Keratinocyte (primary cell): ENCODE measurements around the gene MRPL27. TPM values are rescaled to one million over a fixed set of nuclear protein-coding genes. Genes with fewer than 3 reads are reported as not detected.

Experiments
- DNase-seq: peaks from one replicate; pipeline ENCODE4 v3.0.0-alpha.2; 2011; ENCODE audit warnings: low read depth, missing footprints, low spot score
- FAIRE-seq: peaks from 2 replicates; lab custom pipeline; 2011; peaks lifted over from hg19 to GRCh38; lab: Jason Lieb, UNC
- H2AFZ ChIP-seq: 2 replicates; pipeline ENCODE4 v1.6.0; 2012; ENCODE audit warnings: low read length, control low read depth, inconsistent platforms; ENCODE audit not compliant: control insufficient read depth
- H3K27ac ChIP-seq: 2 replicates; pipeline ENCODE4 v1.5.1; 2011; ENCODE audit warnings: low read length; ENCODE audit not compliant: control insufficient read depth, insufficient read depth
- H3K27me3 ChIP-seq: 3 replicates; pipeline ENCODE4 v1.6.0; 2011; ENCODE audit warnings: low read length; ENCODE audit not compliant: control insufficient read depth, insufficient read depth; ENCODE audit errors: extremely low read depth
- H3K36me3 ChIP-seq, 2 experiments: 2 replicates in 1 of 2; 3 replicates in 1 of 2; pipeline ENCODE4 v1.5.1; 2011; ENCODE audit warnings: low read length in 2 of 2, mild to moderate bottlenecking in 1 of 2; ENCODE audit not compliant: control insufficient read depth in 2 of 2, insufficient read depth in 2 of 2; ENCODE audit errors: extremely low read depth in 1 of 2
- H3K4me1 ChIP-seq: 3 replicates; pipeline ENCODE4 v1.5.1; 2011; ENCODE audit warnings: low read length; ENCODE audit not compliant: control insufficient read depth, insufficient read depth; ENCODE audit errors: extremely low read depth
- H3K4me2 ChIP-seq: 3 replicates; pipeline ENCODE4 v1.6.0; 2011; ENCODE audit warnings: low read depth, low read length; ENCODE audit not compliant: control insufficient read depth, insufficient read depth; ENCODE audit errors: extremely low read depth
- H3K4me3 ChIP-seq, 3 experiments: fragments of 200-600 bp in 1 of 3; sonication (generic) in 1 of 3; 2 replicates in 2 of 3; 3 replicates in 1 of 3; pipeline ENCODE4 v1.5.1; 2011 to 2016; ENCODE audit warnings: low read length in 3 of 3, mild to moderate bottlenecking in 3 of 3, control low read depth in 2 of 3, inconsistent platforms in 1 of 3, low read depth in 1 of 3, mixed read lengths in 1 of 3, mixed run types in 1 of 3, moderate library complexity in 1 of 3; ENCODE audit not compliant: control insufficient read depth in 2 of 3, insufficient read depth in 2 of 3; ENCODE audit errors: extremely low read depth in 1 of 3
- H3K79me2 ChIP-seq: 2 replicates; pipeline ENCODE4 v1.6.0; 2012; ENCODE audit warnings: low read length; ENCODE audit not compliant: control insufficient read depth, insufficient read depth
- H3K9ac ChIP-seq: 3 replicates; pipeline ENCODE4 v1.6.0; 2011; ENCODE audit warnings: low read length; ENCODE audit not compliant: control insufficient read depth, insufficient read depth; ENCODE audit errors: extremely low read depth
- H3K9me1 ChIP-seq: 3 replicates; pipeline ENCODE4 v1.6.0; 2011; ENCODE audit warnings: low read length; ENCODE audit not compliant: control insufficient read depth, insufficient read depth; ENCODE audit errors: extremely low read depth
- H3K9me3 ChIP-seq: 2 replicates; pipeline ENCODE4 v1.5.1; 2012; ENCODE audit warnings: low read depth, low read length; ENCODE audit not compliant: control insufficient read depth
- H4K20me1 ChIP-seq: 3 replicates; pipeline ENCODE4 v1.6.0; 2011; ENCODE audit warnings: low read length; ENCODE audit not compliant: control insufficient read depth, insufficient read depth; ENCODE audit errors: extremely low read depth
- EZH2 ChIP-seq: IDR thresholded peaks from one replicate; pipeline ENCODE4 v1.6.1; 2012; ENCODE audit warnings: inconsistent platforms, mild to moderate bottlenecking, low read length, moderate library complexity
- dilution Hi-C: fragments of 300-500 bp; cut with MboI; formaldehyde crosslinking; loops from one replicate; pipeline ENCODE4 v1.7.0; 2020; ENCODE audit warnings: low sequenced_read_pairs; ENCODE audit not compliant: extremely low pct_ligation_motif_present
- polyA plus RNA-seq, 5 experiments: library from polyadenylated mRNA; depleted of rRNA in 3 of 5; stranded (reverse) in 3 of 5; stranded (forward) in 1 of 5; unstranded in 1 of 5; fragments of >200 nt; gene quantifications; 1 replicate in 1 of 5; 2 replicates in 3 of 5; 3 replicates in 1 of 5; pipeline versions ENCODE4 v1.2.1 to v1.2.3, GENCODE V29; 2011 to 2012; ENCODE audit warnings: missing spikeins in 2 of 5, low read depth in 1 of 5, low replicate concordance in 1 of 5
- TF ChIP-seq, protein P1 (sequence below), 3 experiments: IDR thresholded peaks in 1 of 3; conservative IDR thresholded peaks in 1 of 3; optimal IDR thresholded peaks in 1 of 3; 2 replicates in 2 of 3; 3 replicates in 1 of 3; pipeline versions ENCODE3 to v1.5.1; 2011; ENCODE audit warnings: low read length in 3 of 3, mild to moderate bottlenecking in 3 of 3, moderate library complexity in 2 of 3, control low read depth in 1 of 3, inconsistent platforms in 1 of 3; ENCODE audit not compliant: insufficient read depth in 2 of 3; ENCODE audit errors: extremely low read depth in 1 of 3

The MRPL27 gene
- polyA plus RNA-seq, 1 donor (not counting 4 experiments of a cell fraction or from before 2014, with no cell fraction given) = 123 TPM

DNA sequence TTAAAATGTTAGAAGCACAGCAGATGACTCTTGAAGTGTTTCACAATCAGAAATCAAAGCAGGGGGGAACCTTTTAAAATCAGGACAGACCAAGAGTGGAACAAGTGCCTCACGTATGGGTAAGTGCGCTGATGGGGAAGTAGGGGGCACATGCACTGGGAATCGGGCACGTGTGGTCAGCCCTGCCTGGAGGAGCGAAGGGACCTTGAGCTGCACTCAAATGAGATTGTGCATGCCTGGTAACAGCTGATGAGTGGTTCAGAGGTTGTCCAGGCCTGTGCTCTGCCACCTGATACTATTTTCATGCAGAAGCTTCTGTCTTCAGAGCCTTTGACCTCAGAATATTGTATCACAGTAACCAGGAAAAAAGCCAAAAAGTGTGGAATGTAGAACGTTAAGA, 40.8 kb downstream of the MRPL27 start:
- H3K4me1 ChIP-seq = no peaks in the 10 kb centered on the region
- no peaks in the 10 kb centered on the region for H3K27me3 ChIP-seq
- dilution Hi-C loops = no loop called here
- no peaks in the 10 kb centered on the region for H3K79me2 ChIP-seq
- FAIRE-seq (no peak), DNase-seq (no peak)
- no peak overlapping the region for H3K4me2 ChIP-seq
- no peaks in the 10 kb centered on the region for H3K9me1 ChIP-seq
- H3K27ac ChIP-seq = no peak overlapping the region
- no peak overlapping the region for H2AFZ ChIP-seq
- H4K20me1 ChIP-seq = no peaks in the 10 kb centered on the region
- H3K36me3 ChIP-seq = no peaks in the 10 kb centered on the region
- no peak overlapping the region for H3K9ac ChIP-seq
- TF ChIP-seq, protein P1, sequence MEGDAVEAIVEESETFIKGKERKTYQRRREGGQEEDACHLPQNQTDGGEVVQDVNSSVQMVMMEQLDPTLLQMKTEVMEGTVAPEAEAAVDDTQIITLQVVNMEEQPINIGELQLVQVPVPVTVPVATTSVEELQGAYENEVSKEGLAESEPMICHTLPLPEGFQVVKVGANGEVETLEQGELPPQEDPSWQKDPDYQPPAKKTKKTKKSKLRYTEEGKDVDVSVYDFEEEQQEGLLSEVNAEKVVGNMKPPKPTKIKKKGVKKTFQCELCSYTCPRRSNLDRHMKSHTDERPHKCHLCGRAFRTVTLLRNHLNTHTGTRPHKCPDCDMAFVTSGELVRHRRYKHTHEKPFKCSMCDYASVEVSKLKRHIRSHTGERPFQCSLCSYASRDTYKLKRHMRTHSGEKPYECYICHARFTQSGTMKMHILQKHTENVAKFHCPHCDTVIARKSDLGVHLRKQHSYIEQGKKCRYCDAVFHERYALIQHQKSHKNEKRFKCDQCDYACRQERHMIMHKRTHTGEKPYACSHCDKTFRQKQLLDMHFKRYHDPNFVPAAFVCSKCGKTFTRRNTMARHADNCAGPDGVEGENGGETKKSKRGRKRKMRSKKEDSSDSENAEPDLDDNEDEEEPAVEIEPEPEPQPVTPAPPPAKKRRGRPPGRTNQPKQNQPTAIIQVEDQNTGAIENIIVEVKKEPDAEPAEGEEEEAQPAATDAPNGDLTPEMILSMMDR (optimal IDR thresholded peaks at IDR 0.05 in 1 of 3, IDR thresholded peaks at IDR 0.05 in 1 of 3, conservative IDR thresholded peaks at IDR 0.05 in 1 of 3; ENCODE audit: extremely low read depth in 1 of 3, insufficient read depth in 2 of 3, low read length in 3 of 3) = no peak
- no peak for TF ChIP-seq EZH2
- no peak overlapping the region for H3K4me3 ChIP-seq
- H3K9me3 ChIP-seq = no peaks in the 10 kb centered on the region

DNA sequence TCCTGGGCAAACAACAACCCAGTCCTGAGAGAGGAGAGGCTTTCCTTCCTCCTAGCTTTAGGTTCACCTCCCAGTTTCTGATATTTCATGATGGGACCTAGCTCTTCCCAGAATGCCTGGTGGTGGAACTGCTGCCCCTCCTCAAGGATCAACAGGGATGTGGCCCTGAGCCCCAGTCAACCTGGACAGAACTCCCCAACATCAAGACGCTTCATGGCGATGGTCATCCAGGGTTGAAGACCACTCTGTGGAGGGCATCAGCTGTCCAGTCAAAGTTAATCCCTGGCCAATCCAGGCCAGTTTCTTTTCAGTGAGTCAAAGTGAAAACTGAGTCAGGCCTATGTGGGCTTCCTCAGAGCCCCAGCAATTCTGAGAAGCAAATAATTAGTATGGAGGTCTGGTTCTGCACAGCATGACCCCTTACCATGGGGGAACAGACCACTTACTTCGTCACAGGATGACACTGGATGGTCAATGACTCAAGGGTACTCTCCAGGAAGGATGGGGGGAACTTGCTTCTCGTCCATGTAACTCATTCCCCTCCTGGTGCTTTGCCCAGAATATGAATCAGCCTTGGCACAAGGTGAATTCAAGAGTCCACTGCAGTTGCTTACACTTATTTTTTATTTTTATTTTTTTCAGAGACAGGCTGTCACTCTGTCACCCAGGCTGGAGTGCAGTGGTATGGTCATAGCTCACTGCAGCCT, 41.7 kb downstream of the MRPL27 start:
- no peaks in the 10 kb centered on the region for H3K9me1 ChIP-seq
- no peaks in the 10 kb centered on the region for H3K27me3 ChIP-seq
- H3K36me3 ChIP-seq = no peaks in the 10 kb centered on the region
- dilution Hi-C loops = no loop called here
- no peak overlapping the region for H3K9ac ChIP-seq
- no peak for FAIRE-seq
- no peak overlapping the region for H3K27ac ChIP-seq
- no peaks in the 10 kb centered on the region for H3K4me1 ChIP-seq
- no peak for TF ChIP-seq EZH2
- TF ChIP-seq, protein P1 (optimal IDR thresholded peaks at IDR 0.05 in 1 of 3, IDR thresholded peaks at IDR 0.05 in 1 of 3, conservative IDR thresholded peaks at IDR 0.05 in 1 of 3; ENCODE audit: extremely low read depth in 1 of 3, insufficient read depth in 2 of 3, low read length in 3 of 3) = no peak
- DNase-seq = no peak
- no peaks in the 10 kb centered on the region for H3K79me2 ChIP-seq
- H3K4me3 ChIP-seq = no peak overlapping the region
- H4K20me1 ChIP-seq = no peaks in the 10 kb centered on the region
- no peak overlapping the region for H3K4me2 ChIP-seq
- H3K9me3 ChIP-seq = no peaks in the 10 kb centered on the region
- H2AFZ ChIP-seq = no peak overlapping the region
